SK-N-MC (cell line): Measurements from ENCODE around the gene SH3BP5.

ENCODE experiments used
- DNase-seq: peaks from one replicate; pipeline ENCODE4 v3.0.0-alpha.2; 2011; ENCODE audit warnings: low read depth, low spot score
- H3K27ac ChIP-seq: fragments of 200-600 bp; sonication (generic); 2 replicates; pipeline ENCODE4 v1.5.1; 2016; ENCODE audit warnings: mixed run types
- H3K36me3 ChIP-seq: fragments of 200-600 bp; sonication (generic); 2 replicates; pipeline ENCODE4 v1.6.1; 2017; ENCODE audit warnings: antibody characterized with exemption, low read length, mixed read lengths; ENCODE audit not compliant: insufficient read depth
- H3K4me3 ChIP-seq: fragments of 200-600 bp; sonication (generic); 2 replicates; pipeline ENCODE4 v1.5.1; 2016
- H3K9ac ChIP-seq: fragments of 200-600 bp; sonication (generic); 2 replicates; pipeline ENCODE4 v1.8.0; 2017; ENCODE audit warnings: mixed run types, mixed read lengths; ENCODE audit not compliant: insufficient read length
- H3K9me3 ChIP-seq: fragments of 200-600 bp; sonication (generic); 2 replicates; pipeline ENCODE4 v1.6.1; 2017; ENCODE audit warnings: low read depth, mild to moderate bottlenecking, antibody characterized with exemption, low read length, moderate library complexity, mixed read lengths
- EZH2 ChIP-seq: fragments of 200-600 bp; sonication (generic); IDR thresholded peaks from one replicate; pipeline ENCODE4 v1.6.1; 2017; ENCODE audit warnings: antibody characterized with exemption
- FOXP2 ChIP-seq: optimal IDR thresholded peaks from 2 replicates; pipeline ENCODE3; 2011; ENCODE audit warnings: mild to moderate bottlenecking, moderate library complexity; ENCODE audit not compliant: insufficient read depth; ENCODE audit errors: extremely low read length, control extremely low read depth
- POLR2AphosphoS5 ChIP-seq: IDR thresholded peaks from 2 replicates; pipeline ENCODE4 v1.6.1; 2012; ENCODE audit warnings: mild to moderate bottlenecking, low read depth, low read length, borderline replicate concordance

The SH3BP5 gene

GRCh38 chr3:15256861-15257341 is 75.5 kb downstream of the SH3BP5 start:
- Histone ChIP-seq H3K9ac (no peak overlapping the region), H3K9me3 (no peaks in the 10 kb centered on the region), H3K27ac (no peak overlapping the region), H3K36me3 (no peaks in the 10 kb centered on the region; the same call in 1 of the 2 replicates), H3K4me3 (no peak overlapping the region)
- DNase-seq, result no peak
- TF ChIP-seq POLR2AphosphoS5 (no peak), FOXP2 (no peak), EZH2 (no peak)

GRCh38 chr3:15255215-15255614 is 77.2 kb downstream of the SH3BP5 start:
- no peak for TF ChIP-seq EZH2
- TF ChIP-seq POLR2AphosphoS5, result no peak
- Histone ChIP-seq H3K9me3 (no peaks in the 10 kb centered on the region), H3K27ac (no peak overlapping the region), H3K4me3 (no peak overlapping the region), H3K9ac (no peak overlapping the region), H3K36me3 (peaks cover 7% of the 10 kb centered on the region; the same call in 1 of the 2 replicates)
- DNase-seq, result no peak

- peaks cover 7% of the 10 kb centered on the region; the same call in 1 of the 2 replicates for H3K36me3 ChIP-seq
These were observed 79.2 kb downstream of the SH3BP5 start for GRCh38 chr3:15253023-15253697.

GRCh38 chr3:15246186-15246585 is 86.2 kb downstream of the SH3BP5 start:
- no peak overlapping the region for H3K27ac ChIP-seq
- no peaks in the 10 kb centered on the region for H3K9me3 ChIP-seq
- H3K36me3 ChIP-seq, result peaks cover 3% of the 10 kb centered on the region; the same call in 1 of the 2 replicates
- H3K4me3 ChIP-seq, result no peak overlapping the region
- H3K9ac ChIP-seq, result no peak overlapping the region
- no peak for TF ChIP-seq FOXP2
- TF ChIP-seq POLR2AphosphoS5, result no peak
- TF ChIP-seq EZH2, result no peak
- DNase-seq, result no peak

More at GRCh38 chr3:15253023-15253697, 79.2 kb downstream of the SH3BP5 start:
- TF ChIP-seq EZH2 (no peak), FOXP2 (no peak), POLR2AphosphoS5 (no peak)
- H3K9ac ChIP-seq, result no peak overlapping the region
- no peaks in the 10 kb centered on the region for H3K9me3 ChIP-seq
- DNase-seq, result no peak
- H3K27ac ChIP-seq, result no peak overlapping the region
- no peak overlapping the region for H3K4me3 ChIP-seq

- Histone ChIP-seq H3K36me3 (no peaks in the 10 kb centered on the region; the same call in 1 of the 2 replicates), H3K9ac (no peak overlapping the region), H3K9me3 (no peaks in the 10 kb centered on the region), H3K27ac (no peak overlapping the region), H3K4me3 (no peak overlapping the region)
- no peak for DNase-seq
- no peak for TF ChIP-seq EZH2
- no peak for TF ChIP-seq POLR2AphosphoS5
- TF ChIP-seq FOXP2, result no peak
These were observed 88.4 kb downstream of the SH3BP5 start for GRCh38 chr3:15243822-15244482.

- no peaks in the 10 kb centered on the region; the same call in 1 of the 2 replicates for H3K36me3 ChIP-seq
- no peak overlapping the region for H3K9ac ChIP-seq
- H3K4me3 ChIP-seq, result no peak overlapping the region
- no peaks in the 10 kb centered on the region for H3K9me3 ChIP-seq
- TF ChIP-seq EZH2, result no peak
- no peak for TF ChIP-seq FOXP2
- no peak for TF ChIP-seq POLR2AphosphoS5
- DNase-seq, result no peak
- H3K27ac ChIP-seq, result no peak overlapping the region
These were observed 91.0 kb downstream of the SH3BP5 start for GRCh38 chr3:15241341-15241740.

- H3K27ac ChIP-seq, result no peak overlapping the region
- peaks cover 7% of the 10 kb centered on the region for H3K36me3 ChIP-seq
- TF ChIP-seq POLR2AphosphoS5, result no peak
- TF ChIP-seq EZH2, result no peak
- no peak for TF ChIP-seq FOXP2
- no peak for DNase-seq
- H3K4me3 ChIP-seq, result no peak overlapping the region
- no peaks in the 10 kb centered on the region for H3K9me3 ChIP-seq
- no peak overlapping the region for H3K9ac ChIP-seq
These were observed 103.1 kb downstream of the SH3BP5 start for GRCh38 chr3:15229262-15229661.

- Histone ChIP-seq H3K4me3 (no peak overlapping the region), H3K27ac (no peak overlapping the region), H3K36me3 (peaks cover 7% of the 10 kb centered on the region; the same call in 1 of the 2 replicates), H3K9ac (no peak overlapping the region), H3K9me3 (no peaks in the 10 kb centered on the region)
- no peak for TF ChIP-seq POLR2AphosphoS5
- TF ChIP-seq FOXP2, result no peak
- no peak for TF ChIP-seq EZH2
- DNase-seq, result no peak
These were observed 104.2 kb downstream of the SH3BP5 start for GRCh38 chr3:15228147-15228546.

- H3K4me3 ChIP-seq, result no peak overlapping the region
- peaks cover 4% of the 10 kb centered on the region for H3K36me3 ChIP-seq
- TF ChIP-seq EZH2, result no peak
- no peak for TF ChIP-seq FOXP2
- no peak for TF ChIP-seq POLR2AphosphoS5
- H3K27ac ChIP-seq, result no peak overlapping the region
- no peak overlapping the region for H3K9ac ChIP-seq
- no peaks in the 10 kb centered on the region for H3K9me3 ChIP-seq
- DNase-seq, result no peak
These were observed 108.5 kb downstream of the SH3BP5 start for GRCh38 chr3:15223685-15224572.
